ENCODE results near the gene TUBA1A.
A peak's percentile ranks its signal among the peaks of the same experiment; 100 is the strongest.
"Not testable (repeated sequence)": the region's sequence is repeated elsewhere in the genome, so short reads cannot be mapped to it uniquely, and the experiment has no call there.

Gene TUBA1A

GRCh38 chr12:49146406-49146805 lies 42.5 kb downstream of the TUBA1A start:
- DNase-seq = no peak

- DNase-seq = no peak
Observed at GRCh38 chr12:49144384-49144783, 44.5 kb downstream of the TUBA1A start.

GRCh38 chr12:49138999-49139398 lies 49.9 kb downstream of the TUBA1A start:
- DNase-seq = no peak

GRCh38 chr12:49138587-49138986 lies 50.3 kb downstream of the TUBA1A start:
- peak; percentile 13 for DNase-seq

GRCh38 chr12:49137476-49137875 lies 51.4 kb downstream of the TUBA1A start:
- DNase-seq = no peak

GRCh38 chr12:49136997-49137396 lies 51.9 kb downstream of the TUBA1A start:
- not testable (repeated sequence) for DNase-seq

Data from DMS153 (cell line).